B cell (primary cell): ENCODE data around the gene OGDH.

ENCODE experiments used
- EZH2 ChIP-seq: IDR thresholded peaks from 2 replicates; pipeline ENCODE4 v1.6.1; 2012; ENCODE audit warnings: borderline replicate concordance, low read depth, mild to moderate bottlenecking, moderate library complexity, low read length; ENCODE audit not compliant: insufficient read depth, poor library complexity, severe bottlenecking
- TF ChIP-seq, protein P1 (sequence below): fragments of 200-600 bp; IDR thresholded peaks from one replicate; pipeline ENCODE4 v1.8.0; 2022; ENCODE audit warnings: antibody characterized with exemption, mild to moderate bottlenecking

DNA sequence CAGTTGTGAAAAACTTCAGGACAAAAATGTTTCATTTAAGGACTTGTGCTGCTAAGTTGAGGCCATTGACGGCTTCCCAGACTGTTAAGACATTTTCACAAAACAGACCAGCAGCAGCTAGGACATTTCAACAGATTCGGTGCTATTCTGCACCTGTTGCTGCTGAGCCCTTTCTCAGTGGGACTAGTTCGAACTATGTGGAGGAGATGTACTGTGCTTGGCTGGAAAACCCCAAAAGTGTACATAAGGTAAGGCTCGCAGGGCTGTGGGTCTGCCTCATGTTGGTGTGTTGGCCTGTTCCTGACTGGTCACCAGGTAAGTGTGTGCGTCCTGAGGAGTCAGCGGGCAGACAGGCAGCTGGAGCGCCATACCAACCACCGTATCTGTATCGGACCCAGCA is 17.9 kb downstream of the OGDH start:
- TF ChIP-seq, protein P1, sequence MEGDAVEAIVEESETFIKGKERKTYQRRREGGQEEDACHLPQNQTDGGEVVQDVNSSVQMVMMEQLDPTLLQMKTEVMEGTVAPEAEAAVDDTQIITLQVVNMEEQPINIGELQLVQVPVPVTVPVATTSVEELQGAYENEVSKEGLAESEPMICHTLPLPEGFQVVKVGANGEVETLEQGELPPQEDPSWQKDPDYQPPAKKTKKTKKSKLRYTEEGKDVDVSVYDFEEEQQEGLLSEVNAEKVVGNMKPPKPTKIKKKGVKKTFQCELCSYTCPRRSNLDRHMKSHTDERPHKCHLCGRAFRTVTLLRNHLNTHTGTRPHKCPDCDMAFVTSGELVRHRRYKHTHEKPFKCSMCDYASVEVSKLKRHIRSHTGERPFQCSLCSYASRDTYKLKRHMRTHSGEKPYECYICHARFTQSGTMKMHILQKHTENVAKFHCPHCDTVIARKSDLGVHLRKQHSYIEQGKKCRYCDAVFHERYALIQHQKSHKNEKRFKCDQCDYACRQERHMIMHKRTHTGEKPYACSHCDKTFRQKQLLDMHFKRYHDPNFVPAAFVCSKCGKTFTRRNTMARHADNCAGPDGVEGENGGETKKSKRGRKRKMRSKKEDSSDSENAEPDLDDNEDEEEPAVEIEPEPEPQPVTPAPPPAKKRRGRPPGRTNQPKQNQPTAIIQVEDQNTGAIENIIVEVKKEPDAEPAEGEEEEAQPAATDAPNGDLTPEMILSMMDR = no peak
- no peak for TF ChIP-seq EZH2
